CD14-positive monocyte (primary cell): ENCODE results near the gene AHI1. TPM values are rescaled to one million over a fixed set of nuclear protein-coding genes. Genes with fewer than 3 reads are reported as not detected.

ENCODE experiments used
- DNase-seq, 3 donors: peaks; one replicate each; pipeline ENCODE4 v3.0.0-alpha.2; 2011 to 2022
- H2AFZ ChIP-seq: 2 replicates; pipeline ENCODE4 v1.6.0; 2012; ENCODE audit warnings: mild to moderate bottlenecking, low read depth, low read length, inconsistent platforms; ENCODE audit not compliant: insufficient read depth, poor library complexity, severe bottlenecking
- H3K27ac ChIP-seq, 2 donors: 1 replicate in 1 of 2; 2 replicates in 1 of 2; pipeline ENCODE4 v1.5.1; 2012 to 2013; ENCODE audit warnings: low read length in 2 of 2, control low read depth in 1 of 2, inconsistent platforms in 1 of 2, low read depth in 1 of 2, mild to moderate bottlenecking in 1 of 2
- H3K27me3 ChIP-seq, 2 donors: one replicate each; pipeline versions ENCODE4 v1.6.0 to v1.6.1; 2011 to 2013; ENCODE audit warnings: low read length in 2 of 2; ENCODE audit not compliant: control insufficient read depth in 2 of 2, insufficient read depth in 2 of 2
- H3K36me3 ChIP-seq, 2 donors: replicated peaks in 1 of 2; 1 replicate in 1 of 2; 2 replicates in 1 of 2; pipeline versions ENCODE4 v1.5.1 to v1.6.1; 2012 to 2013; ENCODE audit warnings: low read length in 2 of 2, control low read depth in 1 of 2, inconsistent platforms in 1 of 2, mild to moderate bottlenecking in 1 of 2; ENCODE audit not compliant: insufficient read depth in 2 of 2, control insufficient read depth in 1 of 2
- H3K4me1 ChIP-seq, 2 donors: 1 replicate in 1 of 2; 2 replicates in 1 of 2; pipeline versions ENCODE4 v1.5.1 to v1.6.1; 2012 to 2013; ENCODE audit warnings: low read length in 2 of 2, control low read depth in 1 of 2, inconsistent platforms in 1 of 2, mild to moderate bottlenecking in 1 of 2, moderate library complexity in 1 of 2; ENCODE audit not compliant: insufficient read depth in 2 of 2, control insufficient read depth in 1 of 2
- H3K4me2 ChIP-seq: replicated peaks from 2 replicates; pipeline ENCODE3; 2012; ENCODE audit warnings: low read length, moderate library complexity, mild to moderate bottlenecking; ENCODE audit not compliant: poor library complexity, severe bottlenecking; ENCODE audit errors: extremely low read depth
- H3K4me3 ChIP-seq, 3 experiments: fragments of 200-600 bp in 1 of 3; sonication (generic) in 1 of 3; replicated peaks in 1 of 3; 1 replicate in 2 of 3; 2 replicates in 1 of 3; pipeline ENCODE4 v1.5.1; 2011 to 2013; ENCODE audit warnings: low read length in 3 of 3, mild to moderate bottlenecking in 3 of 3, control low read depth in 2 of 3, low read depth in 2 of 3, inconsistent platforms in 1 of 3, moderate library complexity in 1 of 3
- H3K79me2 ChIP-seq: 2 replicates; pipeline ENCODE4 v1.6.0; 2012; ENCODE audit warnings: mild to moderate bottlenecking, control low read depth, inconsistent platforms, low read length, moderate library complexity; ENCODE audit not compliant: insufficient read depth
- H3K9ac ChIP-seq: 2 replicates; pipeline ENCODE4 v1.6.0; 2017; ENCODE audit warnings: low read length, mild to moderate bottlenecking; ENCODE audit not compliant: insufficient read depth, poor library complexity, severe bottlenecking
- H3K9me3 ChIP-seq, 2 donors: replicated peaks in 1 of 2; 1 replicate in 1 of 2; 2 replicates in 1 of 2; pipeline versions ENCODE4 v1.5.1 to v1.6.1; 2012 to 2013; ENCODE audit warnings: low read length in 2 of 2, control low read depth in 1 of 2; ENCODE audit not compliant: control insufficient read depth in 1 of 2, insufficient read depth in 1 of 2
- H4K20me1 ChIP-seq: 2 replicates; pipeline ENCODE4 v1.6.0; 2012; ENCODE audit warnings: mild to moderate bottlenecking, low read length, control low read depth, moderate library complexity; ENCODE audit not compliant: insufficient read depth
- H3K27ac Mint-ChIP-seq, 7 donors: one replicate each; pipeline ENCODE4 v1.8.0; 2020; ENCODE audit warnings: mild to moderate bottlenecking in 7 of 7, mixed read lengths in 7 of 7, moderate library complexity in 6 of 7, inconsistent platforms in 2 of 7
- H3K27me3 Mint-ChIP-seq, 3 donors: one replicate each; pipeline ENCODE4 v1.8.0; 2021 to 2022; ENCODE audit warnings: low read depth in 3 of 3, mild to moderate bottlenecking in 3 of 3, mixed read lengths in 3 of 3, moderate library complexity in 3 of 3, inconsistent platforms in 1 of 3
- H3K36me3 Mint-ChIP-seq, 2 donors: one replicate each; pipeline ENCODE4 v1.8.0; 2020; ENCODE audit warnings: mixed read lengths in 2 of 2, inconsistent platforms in 1 of 2, mild to moderate bottlenecking in 1 of 2
- H3K4me1 Mint-ChIP-seq: one replicate; pipeline ENCODE4 v1.8.0; 2020; ENCODE audit warnings: mild to moderate bottlenecking, mixed read lengths
- H3K4me3 Mint-ChIP-seq, 2 donors: one replicate each; pipeline ENCODE4 v1.8.0; 2020; ENCODE audit warnings: mild to moderate bottlenecking in 2 of 2, mixed read lengths in 2 of 2, moderate library complexity in 1 of 2
- H3K9me3 Mint-ChIP-seq, 7 donors: one replicate each; pipeline ENCODE4 v1.8.0; 2020 to 2022; ENCODE audit warnings: mixed read lengths in 7 of 7, mild to moderate bottlenecking in 6 of 7, moderate library complexity in 6 of 7, inconsistent platforms in 2 of 7
- WGBS: methylation state at CpG from one replicate; pipeline ENCODE4 v1.1.5; 2013; ENCODE audit warnings: missing lambda C conversion rate; ENCODE audit not compliant: insufficient coverage; 5-methylcytosine and 5-hydroxymethylcytosine counted together
- intact Hi-C, 2 donors: fragments of 100-400 bp; cut with micrococcal nuclease; formaldehyde crosslinking; loops; one replicate each; pipeline versions ENCODE4 v1.15.0 to v1.15.1; 2023
- polyA plus RNA-seq, 3 donors: library from polyadenylated mRNA; depleted of rRNA in 1 of 3; unstranded in 2 of 3; stranded (reverse) in 1 of 3; fragments of 300-500 nt in 2 of 3; fragments of >200 nt in 1 of 3; fragmentation: Illumina TruSeq in 2 of 3; gene quantifications; 1 replicate in 2 of 3; 2 replicates in 1 of 3; pipeline ENCODE4 v1.2.3, GENCODE V29; 2012 to 2021
- TF ChIP-seq, protein P1 (sequence below): fragments of 200-600 bp; IDR thresholded peaks from one replicate; pipeline ENCODE4 v1.8.0; 2022; ENCODE audit warnings: antibody characterized with exemption, mild to moderate bottlenecking

AHI1 gene
- polyA plus RNA-seq, 3 donors = 0.91 to 2.8 (median 1.4) TPM

- Histone ChIP-seq H4K20me1 (no peaks in the 10 kb centered on the region), H3K27ac (no peak overlapping the region), H3K79me2 (no peaks in the 10 kb centered on the region), H3K9me3 (no peaks in the 10 kb centered on the region), H3K27me3 (no peaks in the 10 kb centered on the region), H3K36me3 (no peaks in the 10 kb centered on the region), H3K4me1 (peaks cover 0 to 6% of the 10 kb centered on the region in 2 donors), H3K4me2 (no peak overlapping the region), H3K4me3 (no peak overlapping the region), H2AFZ (peak overlapping the region; percentile 36), H3K9ac (no peak overlapping the region)
- peak in 1 of 3 donors; percentile 26 for DNase-seq
- intact Hi-C loops = no loop called here
- Mint-ChIP-seq H3K27me3 (peaks cover 0 to 2% (median 0%) of the 10 kb centered on the region in 3 donors), H3K4me3 (no peak overlapping the region), H3K9me3 (no peaks in the 10 kb centered on the region), H3K36me3 (no peaks in the 10 kb centered on the region), H3K27ac (peak overlapping the region in 1 of 7 donors; percentile 10), H3K4me1 (peaks cover 10% of the 10 kb centered on the region)
- TF ChIP-seq, protein P1, sequence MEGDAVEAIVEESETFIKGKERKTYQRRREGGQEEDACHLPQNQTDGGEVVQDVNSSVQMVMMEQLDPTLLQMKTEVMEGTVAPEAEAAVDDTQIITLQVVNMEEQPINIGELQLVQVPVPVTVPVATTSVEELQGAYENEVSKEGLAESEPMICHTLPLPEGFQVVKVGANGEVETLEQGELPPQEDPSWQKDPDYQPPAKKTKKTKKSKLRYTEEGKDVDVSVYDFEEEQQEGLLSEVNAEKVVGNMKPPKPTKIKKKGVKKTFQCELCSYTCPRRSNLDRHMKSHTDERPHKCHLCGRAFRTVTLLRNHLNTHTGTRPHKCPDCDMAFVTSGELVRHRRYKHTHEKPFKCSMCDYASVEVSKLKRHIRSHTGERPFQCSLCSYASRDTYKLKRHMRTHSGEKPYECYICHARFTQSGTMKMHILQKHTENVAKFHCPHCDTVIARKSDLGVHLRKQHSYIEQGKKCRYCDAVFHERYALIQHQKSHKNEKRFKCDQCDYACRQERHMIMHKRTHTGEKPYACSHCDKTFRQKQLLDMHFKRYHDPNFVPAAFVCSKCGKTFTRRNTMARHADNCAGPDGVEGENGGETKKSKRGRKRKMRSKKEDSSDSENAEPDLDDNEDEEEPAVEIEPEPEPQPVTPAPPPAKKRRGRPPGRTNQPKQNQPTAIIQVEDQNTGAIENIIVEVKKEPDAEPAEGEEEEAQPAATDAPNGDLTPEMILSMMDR = no peak
- 7% methylated on average over 3 of the region's 15 CpGs for WGBS
Measured at GRCh38 chr6:135261872-135262725, 235.4 kb downstream of the AHI1 start.

DNA sequence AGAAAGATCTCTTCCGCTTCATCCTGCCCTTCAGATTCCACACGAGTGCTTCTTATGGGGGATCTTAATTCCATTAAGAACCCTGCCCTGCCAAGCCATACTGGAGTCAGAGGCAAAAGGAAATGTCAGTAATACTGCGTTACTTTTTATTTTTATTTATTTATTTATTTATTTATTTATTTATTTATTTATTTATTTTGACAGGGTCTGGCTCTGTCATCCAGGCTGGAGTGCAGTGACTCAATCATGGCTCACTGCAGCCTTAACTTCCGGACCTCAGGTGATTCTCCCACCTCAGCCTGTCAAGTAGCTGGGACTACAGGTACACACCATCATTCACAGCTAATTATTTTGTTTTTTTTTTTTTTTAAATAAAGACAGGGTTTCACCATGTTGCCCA, 236.9 kb downstream of the AHI1 start:
- H3K4me3 ChIP-seq = no peak overlapping the region
- no peaks in the 10 kb centered on the region for H4K20me1 ChIP-seq
- Mint-ChIP-seq H3K4me3 (no peak overlapping the region), H3K4me1 (peaks cover 13% of the 10 kb centered on the region), H3K27ac (no peak overlapping the region), H3K36me3 (no peaks in the 10 kb centered on the region), H3K27me3 (no peaks in the 10 kb centered on the region), H3K9me3 (no peaks in the 10 kb centered on the region)
- H3K36me3 ChIP-seq = no peaks in the 10 kb centered on the region
- TF ChIP-seq, protein P1 = no peak
- no peak overlapping the region for H2AFZ ChIP-seq
- H3K27ac ChIP-seq = no peak overlapping the region
- no peaks in the 10 kb centered on the region for H3K27me3 ChIP-seq
- H3K79me2 ChIP-seq = no peaks in the 10 kb centered on the region
- WGBS = 100% methylated on average over 1 of the region's 4 CpGs
- no peaks in the 10 kb centered on the region for H3K9me3 ChIP-seq
- DNase-seq = no peak
- peaks cover 0 to 6% of the 10 kb centered on the region in 2 donors for H3K4me1 ChIP-seq
- no peak overlapping the region for H3K9ac ChIP-seq
- intact Hi-C loops = no loop called here
- no peak overlapping the region for H3K4me2 ChIP-seq
